Caco-2 (cell line): ENCODE measurements around the gene TOR1AIP1. TPM values are rescaled to one million over a fixed set of nuclear protein-coding genes. Genes with fewer than 3 reads are reported as not detected.

Experiments
- BruUV-seq: library from RNA; stranded (reverse); fragments of 400-500 nt; replicated peaks from 2 replicates; lab custom pipeline; 2021; lab: Mats Ljungman, UMichigan
- CTCF ChIA-PET: fragments of 300-600 bp; sonication (Branson Sonifier 250); formaldehyde crosslinking; loops from one replicate; lab custom pipeline; 2022; ENCODE audit warnings: antibody characterized with exemption; lab: Charles Lee
- POLR2A ChIA-PET: fragments of 300-600 bp; sonication (Branson Sonifier 250); formaldehyde crosslinking; loops from one replicate; lab custom pipeline; 2022; ENCODE audit warnings: antibody characterized with exemption; lab: Charles Lee
- DNase-seq, 2 experiments: peaks; one replicate each; pipeline versions ENCODE4 v3.0.0 to v3.0.0-alpha.2; 2020 to 2022
- H3K27me3 ChIP-seq: replicated peaks from 2 replicates; pipeline ENCODE4 v1.6.0; 2011; ENCODE audit warnings: low read length; ENCODE audit not compliant: control insufficient read depth, insufficient read depth
- H3K36me3 ChIP-seq: 2 replicates; pipeline ENCODE4 v1.5.1; 2011; ENCODE audit warnings: low read length; ENCODE audit not compliant: control insufficient read depth, insufficient read depth
- H3K4me1 ChIP-seq: fragments of 250-450 bp; sonication (Bioruptor Pico); 2 replicates; pipeline ENCODE4 v1.5.1; 2020; ENCODE audit warnings: mild to moderate bottlenecking
- H3K4me3 ChIP-seq: 2 replicates; pipeline ENCODE4 v1.5.1; 2011; ENCODE audit warnings: low read depth, mild to moderate bottlenecking, control low read depth, low read length
- H3K9me3 ChIP-seq: fragments of 250-450 bp; sonication (Bioruptor Pico); 2 replicates; pipeline ENCODE4 v1.5.1; 2020; ENCODE audit warnings: mild to moderate bottlenecking, moderate library complexity
- H3K27ac Mint-ChIP-seq: one replicate; pipeline ENCODE4 v1.8.0; 2022; ENCODE audit warnings: mixed read lengths; ENCODE audit not compliant: unreplicated experiment
- H3K27me3 Mint-ChIP-seq: one replicate; pipeline ENCODE4 v1.8.0; 2022; ENCODE audit warnings: mixed read lengths; ENCODE audit not compliant: insufficient read depth, unreplicated experiment
- H3K36me3 Mint-ChIP-seq: one replicate; pipeline ENCODE4 v1.8.0; 2022; ENCODE audit warnings: mild to moderate bottlenecking, mixed read lengths; ENCODE audit not compliant: insufficient read depth, unreplicated experiment
- H3K4me1 Mint-ChIP-seq: one replicate; pipeline ENCODE4 v1.8.0; 2022; ENCODE audit warnings: low read depth, mixed read lengths; ENCODE audit not compliant: unreplicated experiment
- H3K4me3 Mint-ChIP-seq: one replicate; pipeline ENCODE4 v1.8.0; 2022; ENCODE audit warnings: mild to moderate bottlenecking, moderate library complexity, mixed read lengths; ENCODE audit not compliant: unreplicated experiment
- H3K9me3 Mint-ChIP-seq: one replicate; pipeline ENCODE4 v1.8.0; 2022; ENCODE audit warnings: mixed read lengths; ENCODE audit not compliant: unreplicated experiment
- intact Hi-C: fragments of 100-400 bp; cut with micrococcal nuclease; formaldehyde crosslinking; loops from one replicate; pipeline ENCODE4 v1.10.0; 2022; ENCODE audit not compliant: unreplicated experiment
- total RNA-seq: library from RNA; stranded (reverse); gene quantifications from 2 replicates; pipeline ENCODE4 v1.2.3, GENCODE V29; 2022
- TF ChIP-seq, protein P1 (sequence below), 2 experiments: fragments of 200-600 bp in 1 of 2; IDR thresholded peaks; 1 replicate in 1 of 2; 2 replicates in 1 of 2; pipeline versions ENCODE4 v1.5.1 to v1.8.0; 2011 to 2022; ENCODE audit warnings: antibody characterized with exemption in 1 of 2, control low read depth in 1 of 2, inconsistent platforms in 1 of 2, low read depth in 1 of 2, low read length in 1 of 2, mild to moderate bottlenecking in 1 of 2, moderate library complexity in 1 of 2; ENCODE audit not compliant: insufficient read depth in 1 of 2, severe bottlenecking in 1 of 2, unreplicated experiment in 1 of 2

TOR1AIP1 gene
- total RNA-seq, 1 experiment from 2014 or later, result 30.3 TPM

DNA sequence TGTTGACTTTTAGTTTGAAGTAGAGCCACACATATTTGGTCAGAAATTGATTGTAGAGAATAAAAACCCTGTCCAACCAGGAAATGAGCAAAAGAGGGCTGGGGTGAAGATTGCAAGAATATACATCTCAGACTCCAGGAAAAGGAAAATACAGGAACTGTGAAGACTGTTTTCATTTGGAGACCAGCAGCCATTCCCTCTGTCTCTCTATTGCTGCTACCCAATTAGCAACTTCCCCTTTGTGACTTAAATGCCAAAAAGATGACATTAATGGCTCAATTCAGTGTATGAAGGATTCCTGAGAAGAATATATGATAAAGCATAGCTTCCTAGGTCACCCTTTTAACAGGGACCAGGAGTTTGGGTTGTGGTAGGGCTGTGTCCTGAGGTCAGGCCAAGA lies 40.9 kb downstream of the TOR1AIP1 start:
- ChIA-PET POLR2A (interaction anchor here (0.5 kb wide), 1 partner anchor 108 kb away, joined by 3 read pairs; no protein-coding TSS in a partner anchor), CTCF (no interaction called here)
- Mint-ChIP-seq H3K4me3 (no peak overlapping the region), H3K4me1 (peaks cover 6% of the 10 kb centered on the region), H3K27ac (no peak overlapping the region), H3K27me3 (peaks cover 4% of the 10 kb centered on the region), H3K36me3 (peaks cover 19% of the 10 kb centered on the region), H3K9me3 (no peaks in the 10 kb centered on the region)
- Histone ChIP-seq H3K4me1 (no peaks in the 10 kb centered on the region), H3K9me3 (no peaks in the 10 kb centered on the region), H3K36me3 (no peaks in the 10 kb centered on the region; the same call in 1 of the 2 replicates), H3K27me3 (no peaks in the 10 kb centered on the region), H3K4me3 (no peak overlapping the region)
- TF ChIP-seq, protein P1, sequence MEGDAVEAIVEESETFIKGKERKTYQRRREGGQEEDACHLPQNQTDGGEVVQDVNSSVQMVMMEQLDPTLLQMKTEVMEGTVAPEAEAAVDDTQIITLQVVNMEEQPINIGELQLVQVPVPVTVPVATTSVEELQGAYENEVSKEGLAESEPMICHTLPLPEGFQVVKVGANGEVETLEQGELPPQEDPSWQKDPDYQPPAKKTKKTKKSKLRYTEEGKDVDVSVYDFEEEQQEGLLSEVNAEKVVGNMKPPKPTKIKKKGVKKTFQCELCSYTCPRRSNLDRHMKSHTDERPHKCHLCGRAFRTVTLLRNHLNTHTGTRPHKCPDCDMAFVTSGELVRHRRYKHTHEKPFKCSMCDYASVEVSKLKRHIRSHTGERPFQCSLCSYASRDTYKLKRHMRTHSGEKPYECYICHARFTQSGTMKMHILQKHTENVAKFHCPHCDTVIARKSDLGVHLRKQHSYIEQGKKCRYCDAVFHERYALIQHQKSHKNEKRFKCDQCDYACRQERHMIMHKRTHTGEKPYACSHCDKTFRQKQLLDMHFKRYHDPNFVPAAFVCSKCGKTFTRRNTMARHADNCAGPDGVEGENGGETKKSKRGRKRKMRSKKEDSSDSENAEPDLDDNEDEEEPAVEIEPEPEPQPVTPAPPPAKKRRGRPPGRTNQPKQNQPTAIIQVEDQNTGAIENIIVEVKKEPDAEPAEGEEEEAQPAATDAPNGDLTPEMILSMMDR (IDR thresholded peaks at IDR 0.05; ENCODE audit: insufficient read depth in 1 of 2, low read depth in 1 of 2, low read length in 1 of 2, severe bottlenecking in 1 of 2, unreplicated experiment in 1 of 2), result no peak
- no peak for DNase-seq
- BruUV-seq, result no TSS peak
- intact Hi-C loops, result no loop called here

- ChIA-PET POLR2A (no interaction called here), CTCF (no interaction called here)
- H3K36me3 ChIP-seq, result no peaks in the 10 kb centered on the region
- H3K4me1 Mint-ChIP-seq, result peaks cover 9% of the 10 kb centered on the region
- no peak overlapping the region for H3K4me3 ChIP-seq
- no TSS peak for BruUV-seq
- H3K27me3 ChIP-seq, result no peaks in the 10 kb centered on the region
- DNase-seq, result no peak
- no peaks in the 10 kb centered on the region for H3K4me1 ChIP-seq
- H3K36me3 Mint-ChIP-seq, result peaks cover 6% of the 10 kb centered on the region
- no peaks in the 10 kb centered on the region for H3K9me3 ChIP-seq
- H3K27me3 Mint-ChIP-seq, result peaks cover 5% of the 10 kb centered on the region
- H3K4me3 Mint-ChIP-seq, result no peak overlapping the region
- H3K27ac Mint-ChIP-seq, result no peak overlapping the region
- no peaks in the 10 kb centered on the region for H3K9me3 Mint-ChIP-seq
- TF ChIP-seq, protein P1 (IDR thresholded peaks at IDR 0.05; ENCODE audit: insufficient read depth in 1 of 2, low read depth in 1 of 2, low read length in 1 of 2, severe bottlenecking in 1 of 2, unreplicated experiment in 1 of 2), result no peak
- intact Hi-C loops, result no loop called here
Measured at GRCh38 chr1:179924268-179924667, 42.2 kb downstream of the TOR1AIP1 start.

GRCh38 chr1:179925302-179925701 lies 43.2 kb downstream of the TOR1AIP1 start:
- Histone ChIP-seq H3K4me3 (no peak overlapping the region), H3K4me1 (peaks cover 4% of the 10 kb centered on the region), H3K9me3 (no peaks in the 10 kb centered on the region), H3K36me3 (no peaks in the 10 kb centered on the region), H3K27me3 (no peaks in the 10 kb centered on the region)
- POLR2A ChIA-PET, result no interaction called here
- intact Hi-C loops, result no loop called here
- H3K4me1 Mint-ChIP-seq, result peaks cover 9% of the 10 kb centered on the region
- DNase-seq, result no peak
- H3K9me3 Mint-ChIP-seq, result no peaks in the 10 kb centered on the region
- peaks cover 4% of the 10 kb centered on the region for H3K36me3 Mint-ChIP-seq
- CTCF ChIA-PET, result no interaction called here
- H3K27ac Mint-ChIP-seq, result no peak overlapping the region
- no peak overlapping the region for H3K4me3 Mint-ChIP-seq
- TF ChIP-seq, protein P1 (IDR thresholded peaks at IDR 0.05; ENCODE audit: insufficient read depth in 1 of 2, low read depth in 1 of 2, low read length in 1 of 2, severe bottlenecking in 1 of 2, unreplicated experiment in 1 of 2), result no peak
- BruUV-seq, result no TSS peak
- H3K27me3 Mint-ChIP-seq, result peaks cover 5% of the 10 kb centered on the region
